Measurements from ENCODE around the gene GNAL.

DNA sequence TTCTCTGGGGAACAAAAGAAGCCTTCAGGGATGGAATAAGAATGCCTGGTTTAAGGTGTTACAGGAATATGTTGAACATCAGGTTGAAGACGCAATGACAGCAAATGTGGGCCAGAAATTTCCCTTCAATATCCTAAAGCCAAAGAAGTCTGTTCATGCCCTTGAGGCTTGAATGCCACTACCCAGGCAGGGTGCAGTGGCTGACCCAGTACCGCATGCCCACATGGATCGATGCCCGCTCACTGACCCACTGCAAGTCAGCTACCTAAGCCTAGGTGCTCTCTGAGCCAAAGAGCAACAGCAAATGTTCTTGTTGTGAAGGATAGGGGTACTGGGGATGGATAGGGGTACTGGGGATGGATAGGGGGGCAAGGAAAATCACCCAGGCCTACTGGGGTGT lies 58.2 kb downstream of the GNAL start:
- TF ChIP-seq ARNTL (CRISPR knock-in tag; IDR thresholded peaks at IDR 0.05; ENCODE audit: borderline replicate concordance, low read depth) (no peak), ZC3H10 (CRISPR knock-in tag; IDR thresholded peaks at IDR 0.05) (no peak), PPARA (CRISPR knock-in tag; IDR thresholded peaks at IDR 0.05; ENCODE audit: borderline replicate concordance) (no peak), ZNF70 (CRISPR knock-in tag; IDR thresholded peaks at IDR 0.05) (no peak), ZNF565 (CRISPR knock-in tag; conservative IDR thresholded peaks at IDR 0.05; ENCODE audit: low read depth) (no peak), ZFP30 (CRISPR knock-in tag; IDR thresholded peaks at IDR 0.05) (no peak), ZFP3 (CRISPR knock-in tag; IDR thresholded peaks at IDR 0.05) (no peak), RARB (CRISPR knock-in tag; IDR thresholded peaks at IDR 0.05) (no peak), CSRNP3 (CRISPR knock-in tag; IDR thresholded peaks at IDR 0.05) (no peak)
- TF ChIP-seq, protein P1, sequence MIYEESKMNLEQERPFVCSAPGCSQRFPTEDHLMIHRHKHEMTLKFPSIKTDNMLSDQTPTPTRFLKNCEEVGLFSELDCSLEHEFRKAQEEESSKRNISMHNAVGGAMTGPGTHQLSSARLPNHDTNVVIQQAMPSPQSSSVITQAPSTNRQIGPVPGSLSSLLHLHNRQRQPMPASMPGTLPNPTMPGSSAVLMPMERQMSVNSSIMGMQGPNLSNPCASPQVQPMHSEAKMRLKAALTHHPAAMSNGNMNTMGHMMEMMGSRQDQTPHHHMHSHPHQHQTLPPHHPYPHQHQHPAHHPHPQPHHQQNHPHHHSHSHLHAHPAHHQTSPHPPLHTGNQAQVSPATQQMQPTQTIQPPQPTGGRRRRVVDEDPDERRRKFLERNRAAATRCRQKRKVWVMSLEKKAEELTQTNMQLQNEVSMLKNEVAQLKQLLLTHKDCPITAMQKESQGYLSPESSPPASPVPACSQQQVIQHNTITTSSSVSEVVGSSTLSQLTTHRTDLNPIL (CRISPR knock-in tag; IDR thresholded peaks at IDR 0.05; ENCODE audit: low read depth), result no peak
- TF ChIP-seq, protein P2, sequence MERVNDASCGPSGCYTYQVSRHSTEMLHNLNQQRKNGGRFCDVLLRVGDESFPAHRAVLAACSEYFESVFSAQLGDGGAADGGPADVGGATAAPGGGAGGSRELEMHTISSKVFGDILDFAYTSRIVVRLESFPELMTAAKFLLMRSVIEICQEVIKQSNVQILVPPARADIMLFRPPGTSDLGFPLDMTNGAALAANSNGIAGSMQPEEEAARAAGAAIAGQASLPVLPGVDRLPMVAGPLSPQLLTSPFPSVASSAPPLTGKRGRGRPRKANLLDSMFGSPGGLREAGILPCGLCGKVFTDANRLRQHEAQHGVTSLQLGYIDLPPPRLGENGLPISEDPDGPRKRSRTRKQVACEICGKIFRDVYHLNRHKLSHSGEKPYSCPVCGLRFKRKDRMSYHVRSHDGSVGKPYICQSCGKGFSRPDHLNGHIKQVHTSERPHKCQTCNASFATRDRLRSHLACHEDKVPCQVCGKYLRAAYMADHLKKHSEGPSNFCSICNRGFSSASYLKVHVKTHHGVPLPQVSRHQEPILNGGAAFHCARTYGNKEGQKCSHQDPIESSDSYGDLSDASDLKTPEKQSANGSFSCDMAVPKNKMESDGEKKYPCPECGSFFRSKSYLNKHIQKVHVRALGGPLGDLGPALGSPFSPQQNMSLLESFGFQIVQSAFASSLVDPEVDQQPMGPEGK (CRISPR knock-in tag; IDR thresholded peaks at IDR 0.05; ENCODE audit: borderline replicate concordance), result no peak
- TF ChIP-seq, protein P3, sequence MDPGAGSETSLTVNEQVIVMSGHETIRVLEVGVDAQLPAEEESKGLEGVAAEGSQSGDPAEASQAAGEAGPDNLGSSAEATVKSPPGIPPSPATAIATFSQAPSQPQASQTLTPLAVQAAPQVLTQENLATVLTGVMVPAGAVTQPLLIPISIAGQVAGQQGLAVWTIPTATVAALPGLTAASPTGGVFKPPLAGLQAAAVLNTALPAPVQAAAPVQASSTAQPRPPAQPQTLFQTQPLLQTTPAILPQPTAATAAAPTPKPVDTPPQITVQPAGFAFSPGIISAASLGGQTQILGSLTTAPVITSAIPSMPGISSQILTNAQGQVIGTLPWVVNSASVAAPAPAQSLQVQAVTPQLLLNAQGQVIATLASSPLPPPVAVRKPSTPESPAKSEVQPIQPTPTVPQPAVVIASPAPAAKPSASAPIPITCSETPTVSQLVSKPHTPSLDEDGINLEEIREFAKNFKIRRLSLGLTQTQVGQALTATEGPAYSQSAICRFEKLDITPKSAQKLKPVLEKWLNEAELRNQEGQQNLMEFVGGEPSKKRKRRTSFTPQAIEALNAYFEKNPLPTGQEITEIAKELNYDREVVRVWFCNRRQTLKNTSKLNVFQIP (CRISPR knock-in tag; IDR thresholded peaks at IDR 0.05; ENCODE audit: borderline replicate concordance, low read depth), result no peak
